HG03565 (cell line): ENCODE measurements around the gene WASF1.
"Not testable (repeated sequence)": the region's sequence is repeated elsewhere in the genome, so short reads cannot be mapped to it uniquely, and the experiment has no call there.

Source experiments
- ATAC-seq: cut with Tn5 transposase; IDR thresholded peaks from one replicate; pipeline ENCODE4 v1.9.1; 2021; ENCODE audit warnings: mild to moderate bottlenecking, moderate library complexity; ENCODE audit not compliant: unreplicated experiment

Gene WASF1

DNA sequence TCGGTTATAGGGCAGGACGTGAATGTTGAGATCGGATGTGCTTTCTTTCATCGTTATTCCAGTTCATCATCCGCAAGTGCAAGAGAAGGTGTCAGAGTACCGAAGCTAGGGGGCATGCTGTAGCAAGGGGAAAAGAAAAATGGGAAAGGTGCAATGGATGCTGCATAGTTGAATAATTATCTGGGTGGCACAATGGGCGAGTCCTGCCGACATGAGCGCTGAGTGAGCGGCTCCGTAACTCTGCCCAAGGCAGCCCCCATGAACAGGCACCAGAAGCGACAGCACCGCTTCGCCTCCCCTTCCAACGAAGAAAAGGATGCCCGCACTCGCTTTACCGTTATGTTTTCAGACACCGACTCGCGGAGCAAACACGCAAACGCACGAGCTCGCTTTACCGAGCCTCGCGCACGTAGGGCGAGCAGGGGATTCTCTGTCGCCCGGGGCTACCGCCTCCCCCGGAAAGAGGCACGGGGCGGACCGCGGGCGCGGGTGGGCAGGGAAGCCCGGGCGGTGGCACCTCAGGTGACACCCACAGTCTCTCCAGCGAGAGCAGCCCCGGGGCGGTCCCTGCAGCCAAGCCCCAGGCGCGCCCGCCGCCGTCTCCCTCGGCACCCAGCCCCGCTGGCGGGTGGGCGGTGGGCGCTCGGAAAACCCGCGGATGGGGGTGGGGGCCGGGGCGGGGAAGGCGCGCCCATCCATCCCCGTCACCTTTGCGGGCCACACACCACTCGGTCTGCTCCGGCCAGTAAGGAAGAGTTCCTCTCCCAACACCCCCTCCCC is 654 bp downstream of the WASF1 start:
- no peak for ATAC-seq

- ATAC-seq, result no peak
Observed at GRCh38 chr6:110173506-110174132, 5.9 kb downstream of the WASF1 start.

- ATAC-seq, result no peak
Observed at GRCh38 chr6:110170081-110170480, 9.4 kb downstream of the WASF1 start.

DNA sequence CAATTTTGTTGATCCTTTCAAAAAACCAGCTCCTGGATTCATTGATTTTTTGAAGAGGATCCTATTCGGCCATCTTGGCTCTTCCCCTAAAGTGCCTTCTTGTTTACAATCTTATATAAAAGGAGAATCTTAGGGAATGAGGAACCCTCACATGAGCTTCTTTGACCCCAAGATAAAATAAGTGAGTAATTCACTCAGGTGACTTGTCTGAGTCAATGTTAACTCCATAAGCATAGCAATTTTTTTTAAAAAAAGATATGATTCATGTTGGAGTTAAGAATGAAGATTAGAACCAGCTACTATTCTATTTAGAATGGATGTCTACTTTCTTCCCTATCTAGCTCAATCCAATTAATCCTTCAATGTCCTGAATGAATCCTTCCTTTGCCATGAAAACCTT is 21.0 kb downstream of the WASF1 start:
- no peak for ATAC-seq

DNA sequence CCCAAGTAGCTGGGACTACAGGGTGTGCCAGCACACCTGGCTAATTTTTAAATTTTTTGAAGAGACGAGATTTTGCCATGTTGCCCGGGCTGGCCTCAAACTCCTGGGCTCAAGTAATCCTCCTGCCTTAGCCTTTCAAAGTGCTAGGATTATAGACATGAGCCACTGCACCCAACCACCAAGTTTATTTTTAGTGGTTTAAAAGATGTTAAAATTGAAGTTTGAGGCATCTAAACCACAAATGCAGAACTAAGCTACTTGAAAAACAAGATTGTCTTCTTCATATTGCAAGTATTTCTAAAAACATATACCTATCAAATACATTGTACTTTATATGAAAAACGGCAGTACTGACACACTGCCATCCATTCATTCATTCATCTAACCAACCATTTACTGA is 31.6 kb downstream of the WASF1 start:
- ATAC-seq, result no peak

- ATAC-seq, result no peak
Observed at GRCh38 chr6:110140650-110141049, 38.8 kb downstream of the WASF1 start.

GRCh38 chr6:110139052-110139451 is 40.4 kb downstream of the WASF1 start:
- no peak for ATAC-seq

DNA sequence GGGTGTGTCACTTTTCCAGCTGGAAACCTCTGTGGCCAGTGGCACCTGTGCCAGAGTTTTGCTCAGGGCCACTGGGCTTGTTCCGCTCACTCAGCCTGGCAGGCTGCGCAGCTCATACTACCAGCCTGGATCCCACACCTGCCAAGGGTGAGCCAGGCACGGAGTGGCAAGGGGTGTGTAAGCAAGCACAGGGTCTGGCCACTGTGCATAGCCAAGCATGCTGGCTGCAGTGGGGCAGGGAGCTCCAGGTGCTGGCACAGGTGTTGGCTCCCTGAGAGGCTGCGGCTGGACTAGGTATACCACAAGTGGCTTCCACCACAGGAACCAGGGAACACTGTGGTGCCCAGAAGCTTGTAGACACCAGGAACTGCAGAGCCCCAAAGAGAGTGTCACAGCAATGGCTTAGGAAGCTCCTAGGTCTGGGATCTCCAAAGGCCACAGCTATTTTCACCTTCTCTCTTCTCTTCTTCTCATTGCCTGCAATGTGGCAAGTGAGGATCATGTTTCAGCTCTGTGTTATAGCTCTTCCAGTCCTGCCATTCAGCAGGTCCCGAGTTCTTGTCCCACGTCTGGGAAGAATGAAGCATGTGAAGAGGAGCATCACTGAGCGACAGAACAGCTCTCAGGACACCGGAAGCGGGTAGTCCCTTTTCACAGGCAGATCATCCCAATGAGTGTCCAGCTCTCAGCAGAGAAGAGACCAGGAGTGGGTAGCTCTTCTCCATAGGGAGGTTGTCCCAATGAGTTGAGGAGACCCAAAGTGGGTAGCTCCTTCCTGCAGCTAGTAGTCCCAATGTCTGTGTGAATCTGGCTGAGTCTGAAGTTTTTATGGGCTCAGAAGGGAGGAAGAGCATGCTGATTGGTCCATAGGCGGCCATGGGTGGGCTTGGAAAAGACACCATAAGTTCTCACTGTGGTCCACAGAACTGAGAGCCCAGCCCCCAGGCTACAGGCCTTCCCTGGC is 41.3 kb downstream of the WASF1 start:
- no peak for ATAC-seq

DNA sequence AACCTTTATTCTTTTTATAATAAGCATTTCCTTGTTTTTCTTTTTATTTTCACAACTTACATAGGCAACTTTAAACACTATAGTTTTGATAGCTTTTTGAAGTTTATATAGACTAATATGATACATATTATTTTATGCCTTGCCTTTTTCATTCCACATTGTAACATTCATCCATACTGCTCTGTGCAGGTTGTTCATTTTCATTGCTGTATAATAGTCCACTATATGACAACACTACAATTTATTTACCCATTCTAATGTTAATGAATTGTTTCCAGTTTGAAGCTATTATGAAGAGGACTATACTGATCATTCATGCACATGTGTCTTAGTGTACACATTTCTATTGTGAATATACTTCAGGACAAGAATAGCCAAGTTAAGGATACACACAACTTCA is 49.1 kb downstream of the WASF1 start:
- no peak for ATAC-seq

- ATAC-seq, result no peak
Observed at GRCh38 chr6:110128418-110128817, 51.1 kb downstream of the WASF1 start.

DNA sequence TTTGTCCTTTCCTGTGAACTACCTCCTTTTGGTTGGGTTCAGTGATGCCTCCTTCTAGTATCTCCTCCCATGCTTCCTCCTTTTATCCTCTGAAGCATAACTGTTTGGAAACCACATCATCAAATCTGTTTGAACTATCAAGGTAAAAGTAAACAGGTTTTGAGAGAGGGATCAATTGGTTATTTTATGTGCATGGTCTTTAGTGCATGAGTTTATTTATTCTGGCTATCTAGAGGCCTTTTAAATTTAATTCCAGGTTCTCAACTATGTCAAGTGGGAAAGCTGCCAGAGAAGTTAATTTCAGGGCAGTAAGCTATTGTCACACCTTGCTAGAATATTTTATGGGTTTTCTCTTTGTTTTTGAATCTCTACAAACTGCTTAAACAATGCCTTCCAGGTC is 54.1 kb downstream of the WASF1 start:
- ATAC-seq, result no peak

DNA sequence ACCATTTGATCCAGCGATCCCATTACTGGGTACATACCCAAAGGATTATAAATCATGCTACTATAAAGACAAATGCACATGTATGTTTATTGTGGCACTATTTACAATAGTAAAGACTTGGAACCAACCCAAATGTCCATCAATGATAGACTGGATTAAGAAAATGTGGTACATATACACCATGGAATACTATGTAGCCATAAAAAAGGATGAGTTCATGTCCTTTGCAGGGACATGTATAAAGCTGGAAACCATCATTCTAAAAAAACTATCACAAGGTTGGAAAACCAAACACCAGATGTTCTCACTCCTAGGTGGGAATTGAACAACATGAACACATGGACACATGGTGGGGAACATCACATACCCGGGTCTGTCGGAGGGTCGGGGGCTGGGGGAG is 57.8 kb downstream of the WASF1 start:
- not testable (repeated sequence) for ATAC-seq

GRCh38 chr6:110116258-110116657 is 63.2 kb downstream of the WASF1 start:
- no peak for ATAC-seq

- no peak for ATAC-seq
Observed at GRCh38 chr6:110114004-110114403, 65.5 kb downstream of the WASF1 start.

GRCh38 chr6:110105296-110105695 is 74.2 kb downstream of the WASF1 start:
- ATAC-seq, result no peak

DNA sequence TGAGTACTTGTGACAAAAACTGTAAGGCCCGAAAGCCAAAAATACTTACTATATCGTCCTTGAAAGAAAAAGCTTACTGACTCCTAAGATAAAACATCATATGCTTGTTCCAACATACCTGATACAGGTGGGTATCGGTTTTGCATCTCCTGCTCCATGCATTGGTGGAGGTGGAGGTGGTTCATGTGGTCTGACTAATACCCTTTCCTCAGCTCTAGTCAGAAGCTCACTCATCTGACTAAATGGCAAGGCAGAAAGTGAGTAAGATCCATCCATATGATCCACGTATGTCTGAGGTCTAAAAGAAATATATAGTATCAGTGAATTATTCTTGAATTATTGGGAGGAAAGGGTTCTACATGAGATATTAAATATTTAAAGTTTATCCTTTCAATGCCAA is 76.2 kb downstream of the WASF1 start:
- ATAC-seq, result no peak

GRCh38 chr6:110102411-110102810 is 77.1 kb downstream of the WASF1 start:
- ATAC-seq, result peak; percentile 56

DNA sequence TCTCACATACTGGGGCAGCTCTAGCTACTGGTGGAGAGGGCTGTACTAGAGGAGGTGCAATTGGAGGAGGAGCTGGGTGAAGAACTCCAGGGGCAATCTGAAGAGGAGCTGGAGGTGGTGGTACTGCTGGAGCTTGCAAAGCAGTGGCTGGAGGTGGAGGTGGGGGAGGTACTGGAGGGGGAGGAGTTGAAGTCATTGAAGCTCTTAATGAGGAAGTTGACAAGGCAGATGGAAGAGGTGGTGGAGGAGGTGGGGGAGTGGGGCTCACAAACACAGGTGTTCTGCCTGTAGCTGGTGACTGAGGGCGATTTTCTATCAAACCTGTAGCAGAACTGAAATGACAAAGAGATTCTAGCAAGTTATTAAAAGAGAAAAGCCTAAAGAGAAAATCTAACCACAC is 77.6 kb downstream of the WASF1 start:
- no peak for ATAC-seq

DNA sequence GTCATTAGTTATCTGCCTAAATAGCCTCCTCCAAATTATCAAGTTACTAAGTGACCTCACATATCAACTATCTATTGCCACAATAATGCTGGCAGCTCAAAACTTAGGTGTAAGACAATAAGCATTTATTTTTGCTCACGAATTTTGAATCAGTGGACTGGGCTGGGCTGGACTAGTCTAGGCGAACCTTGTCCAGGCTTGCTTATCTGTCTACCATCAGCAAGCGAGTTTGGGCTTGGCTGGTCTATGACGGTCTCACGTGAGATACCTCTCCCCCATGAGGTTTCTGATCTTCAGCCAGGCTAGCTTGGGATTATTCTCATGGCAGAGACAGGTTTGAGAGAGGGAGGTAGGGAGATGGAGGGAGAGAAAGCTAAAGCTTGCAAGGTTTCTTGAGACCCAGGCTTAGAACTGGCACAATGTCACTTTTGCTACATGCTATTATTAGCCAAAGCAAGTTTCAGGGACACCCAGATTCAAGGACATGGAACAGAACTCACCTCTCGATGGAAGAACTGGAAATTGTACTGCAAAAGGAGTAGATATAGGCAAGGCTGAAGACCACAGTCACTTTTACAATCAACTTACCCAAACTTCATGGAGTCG is 80.9 kb downstream of the WASF1 start:
- ATAC-seq, result no peak

DNA sequence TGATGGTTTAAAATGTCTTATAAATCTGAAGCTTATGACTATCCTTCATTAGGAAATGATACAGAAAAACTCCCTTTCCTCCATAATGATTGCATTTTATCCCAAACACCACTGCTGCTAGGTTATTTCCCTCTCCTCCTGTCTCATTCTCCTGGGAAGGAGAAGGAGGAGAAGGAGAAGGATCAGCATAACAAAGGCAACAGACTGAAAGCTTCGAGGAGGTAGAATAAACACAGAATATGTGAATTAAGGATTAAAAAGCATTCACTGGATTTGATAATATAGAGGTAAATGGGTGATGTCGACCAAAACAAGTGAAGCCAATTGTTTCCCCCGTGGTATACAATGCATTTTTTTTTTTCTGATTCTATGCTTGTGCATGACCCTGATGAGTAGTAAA is 82.0 kb downstream of the WASF1 start:
- no peak for ATAC-seq

DNA sequence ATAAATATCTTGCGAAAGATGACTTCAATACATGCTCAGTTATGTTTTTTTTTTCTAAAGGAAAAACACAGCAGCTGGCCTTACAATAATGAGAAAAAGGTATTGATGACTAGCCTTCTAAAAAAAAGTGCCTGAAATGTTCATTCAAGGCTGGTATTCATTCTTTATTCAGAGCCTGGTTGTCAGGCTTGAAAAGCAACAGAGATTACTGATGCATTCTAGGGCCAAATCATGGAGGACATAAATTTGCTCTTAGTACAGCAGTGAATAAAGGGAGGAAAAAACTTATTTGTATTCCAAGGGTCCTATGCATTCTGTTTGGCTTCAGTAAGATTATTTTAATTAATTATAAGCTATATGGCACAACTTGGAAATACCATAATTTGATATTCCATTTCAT is 83.5 kb downstream of the WASF1 start:
- no peak for ATAC-seq
